Duodenal mucosa (tissue), 2 donors: ENCODE data around the gene EEF1AKMT2.

Experiments
- H3K27ac ChIP-seq: one replicate; pipeline ENCODE4 v1.7.0; 2013; ENCODE audit warnings: low read depth, low read length
- H3K27me3 ChIP-seq, 2 donors: one replicate each; pipeline ENCODE4 v1.7.0; 2013; ENCODE audit warnings: low read length in 2 of 2, control low read depth in 1 of 2; ENCODE audit not compliant: insufficient read depth in 2 of 2, control insufficient read depth in 1 of 2
- H3K36me3 ChIP-seq, 2 donors: one replicate each; pipeline ENCODE4 v1.7.0; 2013; ENCODE audit warnings: low read length in 2 of 2, control low read depth in 1 of 2; ENCODE audit not compliant: insufficient read depth in 2 of 2, control insufficient read depth in 1 of 2
- H3K4me1 ChIP-seq, 2 donors: one replicate each; pipeline ENCODE4 v1.7.0; 2013; ENCODE audit warnings: low read length in 2 of 2, control low read depth in 1 of 2; ENCODE audit not compliant: insufficient read depth in 2 of 2, control insufficient read depth in 1 of 2
- H3K4me3 ChIP-seq, 2 donors: one replicate each; pipeline ENCODE4 v1.7.0; 2013; ENCODE audit warnings: low read length in 2 of 2, low read depth in 1 of 2
- H3K9ac ChIP-seq, 2 donors: one replicate each; pipeline ENCODE4 v1.7.0; 2013; ENCODE audit warnings: low read length in 2 of 2, low read depth in 1 of 2
- H3K9me3 ChIP-seq, 2 donors: one replicate each; pipeline ENCODE4 v1.7.0; 2013; ENCODE audit warnings: low read length in 2 of 2, control low read depth in 1 of 2; ENCODE audit not compliant: control insufficient read depth in 1 of 2

EEF1AKMT2 gene

GRCh38 chr10:124713679-124714255 is 77.9 kb downstream of the EEF1AKMT2 start:
- H3K9ac ChIP-seq = no peak overlapping the region
- H3K4me1 ChIP-seq = peaks cover 59 to 64% of the 10 kb centered on the region in 2 donors

GRCh38 chr10:124712704-124713407 is 78.8 kb downstream of the EEF1AKMT2 start:
- Histone ChIP-seq H3K9ac (no peak overlapping the region), H3K27me3 (no peaks in the 10 kb centered on the region), H3K36me3 (peaks cover 0 to 16% of the 10 kb centered on the region in 2 donors), H3K27ac (no peak overlapping the region), H3K9me3 (no peaks in the 10 kb centered on the region), H3K4me1 (peaks cover 59 to 64% of the 10 kb centered on the region in 2 donors), H3K4me3 (no peak overlapping the region)

More at GRCh38 chr10:124713679-124714255, 77.9 kb downstream of the EEF1AKMT2 start:
- Histone ChIP-seq H3K9me3 (no peaks in the 10 kb centered on the region), H3K27ac (no peak overlapping the region), H3K27me3 (no peaks in the 10 kb centered on the region), H3K4me3 (no peak overlapping the region), H3K36me3 (peaks cover 0 to 16% of the 10 kb centered on the region in 2 donors)

- no peak overlapping the region for H3K27ac ChIP-seq
- H3K4me1 ChIP-seq = peaks cover 66% of the 10 kb centered on the region in 2 donors
- no peaks in the 10 kb centered on the region for H3K9me3 ChIP-seq
- H3K4me3 ChIP-seq = no peak overlapping the region
- H3K27me3 ChIP-seq = no peaks in the 10 kb centered on the region
- no peak overlapping the region for H3K9ac ChIP-seq
- H3K36me3 ChIP-seq = peaks cover 0 to 16% of the 10 kb centered on the region in 2 donors
Measured at GRCh38 chr10:124711145-124711544, 80.5 kb downstream of the EEF1AKMT2 start.

- Histone ChIP-seq H3K9me3 (no peaks in the 10 kb centered on the region), H3K36me3 (peaks cover 0 to 21% of the 10 kb centered on the region in 2 donors), H3K27ac (peak overlapping the region; percentile 26), H3K4me1 (peaks cover 65 to 66% of the 10 kb centered on the region in 2 donors), H3K27me3 (no peaks in the 10 kb centered on the region), H3K9ac (no peak overlapping the region), H3K4me3 (no peak overlapping the region)
Measured at GRCh38 chr10:124710266-124710881, 81.3 kb downstream of the EEF1AKMT2 start.

GRCh38 chr10:124709861-124710260 is 81.8 kb downstream of the EEF1AKMT2 start:
- peaks cover 67 to 70% of the 10 kb centered on the region in 2 donors for H3K4me1 ChIP-seq
- no peak overlapping the region for H3K4me3 ChIP-seq
- peak overlapping the region; percentile 26 for H3K27ac ChIP-seq
- peaks cover 2 to 23% of the 10 kb centered on the region in 2 donors for H3K36me3 ChIP-seq
- H3K9ac ChIP-seq = peak overlapping the region in 1 of 2 donors; percentile 39
- no peaks in the 10 kb centered on the region for H3K27me3 ChIP-seq
- H3K9me3 ChIP-seq = no peaks in the 10 kb centered on the region

- Histone ChIP-seq H3K4me3 (peak overlapping the region; percentile 29 to 33), H3K4me1 (peaks cover 74 to 77% of the 10 kb centered on the region in 2 donors), H3K27ac (peak overlapping the region; percentile 78), H3K27me3 (no peaks in the 10 kb centered on the region), H3K9me3 (no peaks in the 10 kb centered on the region), H3K9ac (peak overlapping the region; percentile 53 to 61), H3K36me3 (peaks cover 9 to 31% of the 10 kb centered on the region in 2 donors)
Measured at GRCh38 chr10:124708922-124709520, 82.7 kb downstream of the EEF1AKMT2 start.

- peak overlapping the region; percentile 78 for H3K27ac ChIP-seq
- peaks cover 75 to 79% of the 10 kb centered on the region in 2 donors for H3K4me1 ChIP-seq
- H3K4me3 ChIP-seq = peak overlapping the region in 1 of 2 donors; percentile 33
- H3K9ac ChIP-seq = peak overlapping the region; percentile 53 to 61
- H3K9me3 ChIP-seq = no peaks in the 10 kb centered on the region
- no peaks in the 10 kb centered on the region for H3K27me3 ChIP-seq
- H3K36me3 ChIP-seq = peaks cover 14 to 38% of the 10 kb centered on the region in 2 donors
Measured at GRCh38 chr10:124708246-124708779, 83.4 kb downstream of the EEF1AKMT2 start.
